GM10248 (cell line): ENCODE results near the gene CAMK2N1.

Experiments used
- CTCF ChIA-PET: fragments of 300-600 bp; sonication (Branson Sonifier 250); formaldehyde crosslinking; extraction: SDS; loops from one replicate; lab custom pipeline; 2021; ENCODE audit warnings: antibody characterized with exemption; lab: Yijun Ruan, JAX
- POLR2A ChIA-PET: fragments of 350-650 bp; sonication (Branson Sonifier 250); formaldehyde crosslinking; extraction: SDS; loops from one replicate; lab custom pipeline; 2020; ENCODE audit warnings: antibody characterized with exemption; lab: Yijun Ruan, JAX
- DNase-seq: peaks from one replicate; pipeline ENCODE4 v3.0.0; 2012; ENCODE audit errors: extremely low spot score
- TF ChIP-seq, protein P1 (sequence below): IDR thresholded peaks from 2 replicates; pipeline ENCODE4 v1.5.1; 2012; ENCODE audit warnings: mild to moderate bottlenecking, low read depth; ENCODE audit errors: extremely low read depth, missing control alignments, control extremely low read depth

The CAMK2N1 gene

DNA sequence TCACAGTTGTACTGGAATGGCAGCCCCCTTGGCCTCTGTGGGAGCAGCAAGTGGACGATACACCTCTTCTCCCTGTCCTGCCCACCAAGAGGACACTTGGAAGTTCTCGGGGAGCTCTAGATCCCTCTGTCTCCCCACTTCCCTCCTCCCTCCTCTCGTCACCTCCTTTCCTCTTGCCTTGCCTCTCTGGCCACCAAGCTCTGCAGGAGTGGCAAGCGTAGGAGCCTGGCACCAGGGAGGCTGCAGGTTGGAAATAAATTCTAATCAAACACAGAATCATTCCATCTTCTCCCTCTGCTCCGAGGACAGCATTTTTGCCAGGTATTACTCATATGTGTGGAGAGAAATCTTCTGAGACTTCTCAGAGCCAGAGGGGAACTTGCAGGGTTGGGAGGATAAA, 20.8 kb downstream of the CAMK2N1 start:
- CTCF ChIA-PET = interaction anchor here (0.9 to 2.5 kb wide), 3 partner anchors 9 to 29 kb away, joined by 3 to 8 read pairs (median 6); no protein-coding TSS in a partner anchor
- POLR2A ChIA-PET = no interaction called here
- DNase-seq = no peak
- TF ChIP-seq, protein P1, sequence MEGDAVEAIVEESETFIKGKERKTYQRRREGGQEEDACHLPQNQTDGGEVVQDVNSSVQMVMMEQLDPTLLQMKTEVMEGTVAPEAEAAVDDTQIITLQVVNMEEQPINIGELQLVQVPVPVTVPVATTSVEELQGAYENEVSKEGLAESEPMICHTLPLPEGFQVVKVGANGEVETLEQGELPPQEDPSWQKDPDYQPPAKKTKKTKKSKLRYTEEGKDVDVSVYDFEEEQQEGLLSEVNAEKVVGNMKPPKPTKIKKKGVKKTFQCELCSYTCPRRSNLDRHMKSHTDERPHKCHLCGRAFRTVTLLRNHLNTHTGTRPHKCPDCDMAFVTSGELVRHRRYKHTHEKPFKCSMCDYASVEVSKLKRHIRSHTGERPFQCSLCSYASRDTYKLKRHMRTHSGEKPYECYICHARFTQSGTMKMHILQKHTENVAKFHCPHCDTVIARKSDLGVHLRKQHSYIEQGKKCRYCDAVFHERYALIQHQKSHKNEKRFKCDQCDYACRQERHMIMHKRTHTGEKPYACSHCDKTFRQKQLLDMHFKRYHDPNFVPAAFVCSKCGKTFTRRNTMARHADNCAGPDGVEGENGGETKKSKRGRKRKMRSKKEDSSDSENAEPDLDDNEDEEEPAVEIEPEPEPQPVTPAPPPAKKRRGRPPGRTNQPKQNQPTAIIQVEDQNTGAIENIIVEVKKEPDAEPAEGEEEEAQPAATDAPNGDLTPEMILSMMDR = no peak

DNA sequence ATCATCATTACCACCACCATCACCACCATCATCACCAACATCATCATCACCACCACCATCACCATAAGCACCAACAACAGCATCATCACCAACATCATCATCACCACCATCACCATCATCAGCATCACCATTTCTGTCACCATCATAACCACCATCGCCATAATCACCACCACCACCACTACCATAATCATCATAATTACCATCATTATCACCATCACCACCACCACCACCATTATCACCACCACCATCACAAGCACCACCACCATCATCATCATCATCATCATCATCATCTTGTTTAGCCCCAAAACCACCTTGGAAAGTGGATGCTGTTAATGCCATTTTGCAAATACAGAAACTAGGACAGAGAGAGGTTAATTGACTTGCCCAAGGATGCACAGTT, 22.5 kb downstream of the CAMK2N1 start:
- TF ChIP-seq, protein P1 = no peak
- ChIA-PET CTCF (no interaction called here), POLR2A (no interaction called here)
- no peak for DNase-seq

DNA sequence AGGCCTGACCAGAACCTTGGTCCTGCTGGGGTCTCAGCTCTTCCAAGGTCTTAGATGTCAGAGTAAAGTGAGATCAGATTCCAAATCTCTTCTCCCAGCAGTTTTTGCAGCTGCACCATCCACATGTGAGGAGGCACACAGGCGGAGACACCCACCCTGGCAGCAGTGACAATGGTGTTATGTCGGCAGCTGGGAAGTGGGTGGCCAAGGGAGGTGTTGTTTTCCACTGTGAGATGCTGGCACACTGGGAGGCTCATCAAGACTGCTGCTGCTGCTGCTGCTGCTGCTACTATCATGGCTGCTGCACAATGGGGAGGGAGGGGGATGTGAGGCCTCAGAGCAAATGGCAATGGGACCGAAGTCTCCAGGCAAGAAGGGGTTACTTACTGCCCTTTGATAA, 23.6 kb downstream of the CAMK2N1 start:
- DNase-seq = no peak
- ChIA-PET POLR2A (no interaction called here), CTCF (interaction anchor here (0.7 to 1.5 kb wide), 4 partner anchors 10 to 249 kb away, joined by 3 to 6 read pairs (median 3); no protein-coding TSS in a partner anchor)
- TF ChIP-seq, protein P1 = no peak

DNA sequence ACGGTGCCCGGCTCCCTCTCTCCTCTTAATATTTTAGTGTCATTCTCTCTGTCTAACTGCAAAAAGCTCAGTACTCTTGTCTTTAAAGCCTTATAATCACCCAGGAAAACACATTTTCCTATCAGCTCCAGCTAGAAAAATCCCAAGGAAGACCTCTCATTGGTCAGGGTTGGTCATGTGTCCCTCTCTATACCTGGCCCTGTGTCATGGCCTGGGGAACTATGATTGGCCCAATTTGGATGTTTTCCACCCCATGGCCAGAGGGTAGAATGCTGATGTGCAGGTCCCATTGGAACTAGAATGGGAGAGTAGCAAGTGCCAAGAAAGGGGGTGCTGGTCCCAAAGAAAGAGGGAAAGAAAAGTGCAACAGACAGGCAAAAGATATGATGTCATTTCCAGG, 27.3 kb downstream of the CAMK2N1 start:
- ChIA-PET CTCF (interaction anchor here (1.7 kb wide), 1 partner anchor 34 kb away, joined by 6 read pairs; no protein-coding TSS in a partner anchor), POLR2A (no interaction called here)
- DNase-seq = no peak
- TF ChIP-seq, protein P1 = no peak

DNA sequence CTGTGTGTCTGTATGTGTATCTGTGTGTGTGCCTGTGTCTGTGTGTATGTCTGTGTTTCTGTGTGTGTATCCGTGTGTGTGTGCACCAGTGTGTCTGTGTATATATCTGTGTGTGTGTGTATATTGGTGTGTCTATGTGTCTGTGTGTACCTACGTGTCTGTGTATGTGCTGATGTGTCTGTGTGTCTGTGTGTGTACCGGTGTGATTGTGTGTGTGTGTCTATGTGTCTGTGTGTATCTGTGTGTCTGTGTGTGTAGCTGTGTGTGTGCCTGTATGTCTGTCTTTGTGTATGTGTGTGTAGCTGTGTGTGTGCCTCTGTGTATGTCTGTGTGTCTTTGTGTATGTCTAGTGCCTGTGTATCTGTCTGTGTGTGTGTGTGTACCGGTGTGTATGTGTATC, 32.0 kb downstream of the CAMK2N1 start:
- POLR2A ChIA-PET = no interaction called here
- no peak for DNase-seq
- CTCF ChIA-PET = no interaction called here
- TF ChIP-seq, protein P1 = no peak

DNA sequence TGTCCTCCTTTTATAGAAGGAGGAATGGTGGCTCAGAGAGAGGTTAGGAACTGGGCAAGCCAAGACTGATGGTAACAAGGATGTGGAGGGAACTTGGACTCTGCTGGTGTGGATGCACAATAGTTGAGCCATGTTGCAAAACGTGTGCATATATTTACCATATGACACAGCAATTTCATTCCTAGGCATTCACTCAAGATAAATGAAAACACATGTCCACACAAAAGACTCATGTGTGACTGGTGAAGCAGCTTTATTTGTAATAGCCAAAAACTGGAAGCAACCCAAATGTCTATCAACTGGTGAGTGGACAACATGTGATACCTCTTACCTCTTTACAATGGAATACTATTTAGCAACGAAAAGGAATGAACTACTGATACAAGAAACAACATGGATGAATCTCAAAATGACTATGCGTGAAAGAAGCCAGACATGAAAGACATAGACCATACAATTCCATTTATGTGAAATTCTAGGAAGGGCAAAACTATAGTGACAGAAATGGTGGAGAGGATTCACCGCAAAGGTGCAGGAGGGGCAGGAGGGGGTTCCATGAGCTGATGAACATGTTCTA, 36.2 kb downstream of the CAMK2N1 start:
- CTCF ChIA-PET = no interaction called here
- TF ChIP-seq, protein P1 = no peak
- POLR2A ChIA-PET = no interaction called here
- no peak for DNase-seq
